NCI-H2171 treated with DMSO at 0.1 percent for 48 hours (cell line): ENCODE data around the gene BLOC1S6.
A peak's percentile ranks its signal among the peaks of the same experiment; 100 is the strongest.

ENCODE experiments used
- DNase-seq: peaks from one replicate; lab custom pipeline; 2025; lab: John Stamatoyannopoulos, UW

BLOC1S6 gene

DNA sequence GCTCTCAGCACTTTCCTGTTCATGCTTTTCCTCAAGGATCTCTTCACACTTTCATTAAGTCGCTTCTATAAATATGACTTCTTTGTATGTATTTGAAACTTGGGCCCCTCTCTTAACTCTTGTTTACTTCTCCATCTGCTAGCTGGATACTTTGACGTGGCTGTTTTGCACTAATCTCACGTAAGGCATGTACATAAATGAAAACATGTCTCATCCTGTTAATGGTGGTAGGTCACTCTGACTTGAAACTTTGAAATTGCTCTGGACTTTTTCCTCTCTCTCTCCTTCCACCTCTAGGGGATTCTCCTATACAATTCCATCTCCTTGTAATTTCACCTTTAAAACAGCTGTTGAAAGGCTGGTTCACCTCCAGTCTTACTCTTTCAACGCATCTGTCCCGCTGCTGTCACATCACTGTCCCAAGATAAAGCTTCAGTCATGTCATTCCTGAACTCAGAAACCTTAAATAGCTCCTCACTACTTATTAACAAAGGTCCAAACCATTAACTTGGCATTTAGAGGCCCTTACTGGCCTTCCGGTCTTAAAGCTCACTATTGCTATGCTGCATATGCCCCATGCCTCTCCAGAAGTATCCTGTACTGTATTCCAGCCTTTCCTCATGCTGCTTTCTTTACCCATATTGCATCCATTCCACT lies 1.2 kb downstream of the BLOC1S6 start:
- no peak for DNase-seq

DNA sequence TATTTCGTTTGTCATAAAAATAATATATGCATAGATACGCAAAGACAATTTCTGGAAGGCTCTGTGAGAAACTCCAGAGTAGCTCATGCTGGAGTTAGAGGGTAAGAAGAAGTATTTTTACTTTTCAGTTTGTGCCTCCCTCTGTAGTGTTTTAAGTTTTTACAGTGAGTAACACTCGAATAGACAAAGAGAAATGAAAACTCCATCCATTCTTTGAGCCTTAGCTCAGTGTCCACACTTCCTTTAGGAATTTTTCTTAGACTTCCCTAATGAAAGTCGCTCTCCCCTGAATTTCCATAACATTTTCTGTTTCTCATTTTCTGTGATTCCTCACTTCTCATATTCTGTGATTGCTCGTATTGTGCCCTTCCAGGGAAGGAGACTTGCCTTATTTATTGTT lies 2.1 kb downstream of the BLOC1S6 start:
- DNase-seq, result no peak

DNA sequence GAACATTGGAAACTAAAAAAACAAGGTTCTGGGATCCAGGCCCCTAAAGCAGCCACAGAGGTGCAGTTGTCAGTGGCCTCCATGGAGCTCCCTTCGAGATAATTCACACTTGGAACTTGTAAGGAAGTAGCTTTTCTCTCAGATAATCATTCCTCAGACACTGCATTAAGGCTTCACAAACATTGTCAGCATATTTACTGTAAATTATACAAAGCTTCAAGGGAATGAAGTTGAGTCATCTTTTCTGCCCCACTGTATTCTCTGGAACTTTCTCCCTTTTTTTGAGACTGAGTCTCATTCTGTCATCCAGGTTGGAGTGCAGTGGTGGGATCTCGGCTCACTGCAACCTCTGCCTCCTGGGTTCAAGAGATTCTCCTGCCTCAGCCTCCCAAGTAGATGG lies 7.1 kb downstream of the BLOC1S6 start:
- no peak for DNase-seq

DNA sequence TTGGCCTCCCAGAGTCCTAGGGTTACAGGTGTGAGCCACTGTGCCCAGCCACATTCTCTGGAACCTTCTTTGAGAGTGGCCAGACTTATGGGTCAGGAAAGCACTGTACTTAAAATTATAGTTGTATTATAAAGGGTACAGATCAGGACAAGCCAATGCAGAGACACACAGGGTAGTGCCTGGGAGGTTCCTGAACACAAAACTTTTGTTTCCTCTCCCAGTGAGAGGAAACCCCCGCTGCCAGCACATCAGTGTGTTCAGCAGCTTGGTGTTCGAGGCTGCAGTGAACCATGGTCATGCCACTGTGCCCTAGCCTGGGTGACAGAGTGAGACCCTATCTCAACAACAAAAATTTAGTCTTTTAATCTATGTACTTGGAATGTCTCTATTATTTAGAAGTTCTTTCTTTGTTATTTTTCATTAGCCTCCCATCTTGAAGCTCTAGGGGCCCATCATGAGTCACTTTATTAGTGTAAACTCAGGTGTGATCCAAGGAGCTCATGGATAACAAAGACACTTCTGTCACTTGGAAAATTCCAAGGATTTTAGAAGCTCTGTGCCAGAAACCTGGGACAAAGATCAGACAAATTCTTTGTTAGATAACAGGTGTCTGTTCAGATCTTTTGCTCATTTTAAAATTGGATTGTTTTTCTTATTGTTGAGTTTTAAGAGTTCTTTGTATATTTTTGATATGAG lies 7.8 kb downstream of the BLOC1S6 start:
- DNase-seq, result no peak

DNA sequence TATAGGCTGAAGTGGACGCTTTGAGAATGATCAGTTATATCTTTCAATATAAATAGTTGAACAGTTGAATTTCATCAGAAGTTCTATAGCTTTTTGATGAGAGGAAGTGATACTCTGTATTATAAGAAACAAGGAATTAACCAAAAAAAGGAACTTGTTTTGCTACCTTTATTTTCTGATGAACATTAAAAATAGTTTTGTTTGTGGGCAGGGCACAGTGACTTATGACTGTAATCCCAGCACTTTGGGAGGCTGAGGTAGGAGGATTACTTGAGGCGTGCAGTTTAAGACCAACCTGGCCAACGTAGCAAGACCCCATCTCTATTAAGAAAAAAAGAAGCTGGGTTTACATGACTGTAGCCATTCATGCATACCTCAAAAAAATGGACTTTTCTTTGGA lies 16.7 kb downstream of the BLOC1S6 start:
- no peak for DNase-seq

DNA sequence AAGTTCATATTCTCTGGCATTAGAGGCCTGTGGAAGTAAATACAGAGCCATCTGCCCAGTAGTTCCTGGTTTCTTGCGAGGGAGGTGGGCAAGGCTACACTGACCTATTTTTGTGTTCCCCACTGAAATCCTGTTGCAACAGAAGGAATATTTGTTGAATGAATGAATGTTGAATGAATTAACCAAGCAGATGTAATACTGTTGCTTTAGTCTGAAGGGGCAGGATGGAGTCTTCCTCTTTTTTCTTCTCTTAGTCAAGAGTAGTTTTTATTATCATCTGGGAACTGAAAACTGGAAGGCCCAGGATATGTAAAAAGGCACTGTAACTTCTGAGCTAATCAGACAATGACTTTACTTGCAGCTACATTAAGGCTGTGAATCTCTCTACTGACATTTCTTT lies 17.1 kb downstream of the BLOC1S6 start:
- no peak for DNase-seq

DNA sequence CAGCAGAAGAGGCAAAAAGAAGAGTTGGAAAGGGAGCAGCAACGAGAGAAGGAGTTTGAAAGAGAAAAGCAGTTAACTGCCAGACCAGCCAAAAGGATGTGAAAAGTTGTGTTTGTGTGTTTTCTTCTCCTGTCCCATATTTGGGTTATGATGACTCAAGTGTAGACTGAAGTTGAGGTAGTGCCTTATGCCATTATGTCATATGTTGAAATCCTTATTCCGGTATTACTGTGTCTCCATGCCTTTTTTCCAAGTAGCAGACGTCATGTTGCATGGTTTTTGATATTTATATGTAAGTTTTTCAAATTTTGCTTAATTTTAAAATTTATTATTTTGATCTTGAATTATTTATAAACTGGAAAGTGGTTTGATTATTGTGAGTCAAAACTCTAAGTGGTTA lies 19.2 kb downstream of the BLOC1S6 start:
- no peak for DNase-seq

DNA sequence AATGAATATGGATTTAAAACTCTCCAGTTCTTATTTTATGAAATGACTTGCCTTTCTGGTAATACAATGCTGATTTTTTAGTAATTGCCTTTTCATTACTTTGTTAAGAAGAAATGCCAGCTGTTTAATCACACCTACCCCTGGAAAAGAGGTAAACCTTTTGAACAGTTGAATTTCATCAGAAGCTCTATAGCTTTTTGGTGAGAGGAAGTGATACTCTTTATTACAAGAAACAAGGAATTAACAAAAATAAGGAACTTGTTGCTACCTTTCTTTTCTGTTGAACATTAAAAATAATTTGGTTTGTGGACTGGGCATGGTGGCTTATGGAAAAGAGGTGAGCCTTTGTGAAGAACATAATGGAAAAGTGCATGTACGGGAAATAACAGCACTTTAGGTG lies 19.7 kb downstream of the BLOC1S6 start:
- DNase-seq, result no peak

DNA sequence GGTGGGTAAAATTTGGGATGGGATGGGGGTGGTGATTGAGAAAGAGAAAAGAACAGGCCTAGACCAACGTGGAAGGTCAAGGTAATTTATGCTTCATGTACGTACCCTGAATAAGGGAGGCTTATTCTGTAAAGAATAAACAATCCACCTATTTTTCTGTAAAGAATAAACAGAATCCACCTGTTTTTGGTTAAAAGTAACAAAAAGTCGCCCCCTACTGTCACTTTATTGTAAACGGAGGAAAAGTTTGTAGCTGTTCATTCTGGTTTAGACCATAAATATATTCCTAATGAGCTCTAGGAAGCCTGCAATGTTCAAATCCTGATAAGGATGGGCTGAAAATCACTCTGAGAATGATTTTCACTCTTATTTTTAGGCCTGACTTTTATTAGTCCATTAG lies 24.1 kb downstream of the BLOC1S6 start:
- DNase-seq, result no peak

DNA sequence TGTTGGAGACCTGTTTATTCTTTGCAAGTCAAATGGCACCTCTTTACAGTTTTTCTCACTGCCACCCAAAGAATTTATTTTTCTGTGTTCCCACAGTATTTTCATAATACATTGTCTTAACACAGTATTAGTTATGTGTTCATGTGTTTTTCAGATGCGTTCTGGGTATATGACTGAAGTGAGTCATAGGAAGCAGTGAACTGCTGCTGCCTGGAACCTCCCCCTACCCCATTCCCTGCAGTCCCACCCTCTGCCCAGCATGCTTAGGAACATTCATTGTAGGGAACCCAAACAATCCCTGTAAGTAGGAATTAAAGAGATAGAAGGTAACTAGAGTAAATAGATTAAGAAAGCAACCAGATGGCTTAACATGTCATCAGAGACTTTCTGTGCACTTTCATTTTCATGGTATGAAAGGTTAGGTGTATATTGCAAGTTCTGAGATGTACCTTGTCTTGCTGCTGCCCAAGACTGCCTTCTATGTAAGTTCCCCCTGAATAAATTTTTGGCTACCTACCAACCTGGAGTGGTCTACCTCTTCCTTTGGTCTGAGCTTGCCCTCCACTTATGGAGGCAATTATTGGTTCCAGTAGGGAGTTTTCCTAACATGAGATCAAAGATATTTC lies 25.7 kb downstream of the BLOC1S6 start:
- DNase-seq, result no peak

DNA sequence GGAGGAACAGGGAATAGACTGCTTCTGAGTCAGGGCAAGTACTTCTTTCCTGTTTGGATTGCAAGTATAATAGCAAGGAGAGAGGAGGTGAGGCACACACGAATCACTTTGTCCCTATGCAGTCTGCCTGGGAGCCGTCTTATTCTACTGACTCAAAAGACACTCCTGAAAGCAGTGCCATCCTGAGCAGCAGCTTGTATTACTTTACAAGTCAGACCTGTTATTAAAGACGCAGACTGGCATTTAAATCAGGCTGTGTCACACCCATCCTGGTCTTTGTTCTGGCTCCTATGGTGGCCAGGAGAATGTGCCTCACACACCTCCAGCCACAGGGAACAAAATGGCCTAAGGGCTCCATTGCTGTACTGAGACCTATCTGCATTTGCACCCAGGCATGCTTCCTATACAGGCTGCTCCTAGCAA lies 29.7 kb downstream of the BLOC1S6 start:
- no peak for DNase-seq

DNA sequence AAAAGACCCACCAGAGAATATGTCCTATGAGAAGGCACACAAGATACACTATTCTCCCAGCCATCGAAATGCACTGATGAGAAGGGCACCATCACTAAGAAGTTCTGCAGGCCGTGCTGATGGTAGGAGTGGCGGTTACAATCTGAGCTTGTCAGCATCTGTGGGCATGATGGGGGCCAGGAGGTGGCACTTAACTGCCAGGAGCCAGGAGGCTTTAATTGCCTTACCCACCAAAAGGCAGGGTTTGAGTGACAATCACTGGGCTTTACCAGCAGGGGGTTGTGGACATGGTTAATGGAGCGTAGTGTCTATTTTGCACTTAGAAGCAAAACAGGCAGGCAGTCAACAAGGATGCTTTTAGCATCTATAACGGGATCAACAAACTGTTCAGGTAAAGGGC lies 31.6 kb downstream of the BLOC1S6 start:
- DNase-seq, result peak; percentile 34

DNA sequence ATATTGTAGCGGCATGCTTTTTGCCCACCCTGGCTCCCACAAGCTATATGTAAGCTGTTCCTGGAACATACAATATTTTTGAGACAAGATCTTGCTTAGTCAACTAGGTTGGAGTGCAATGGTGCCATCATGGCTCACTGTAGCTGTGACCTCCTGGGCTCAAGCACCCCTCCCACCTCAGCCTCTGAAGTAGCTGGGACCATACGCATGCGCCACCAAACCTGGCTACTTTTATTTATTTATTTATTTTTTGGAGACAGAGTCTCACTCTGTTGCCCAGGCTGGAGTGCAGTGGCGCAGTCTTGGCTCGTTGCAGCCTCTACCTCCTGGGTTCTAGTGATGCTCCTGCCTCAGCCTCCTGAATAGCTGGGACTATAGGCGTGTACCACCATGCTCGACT lies 41.0 kb downstream of the BLOC1S6 start:
- DNase-seq, result no peak

DNA sequence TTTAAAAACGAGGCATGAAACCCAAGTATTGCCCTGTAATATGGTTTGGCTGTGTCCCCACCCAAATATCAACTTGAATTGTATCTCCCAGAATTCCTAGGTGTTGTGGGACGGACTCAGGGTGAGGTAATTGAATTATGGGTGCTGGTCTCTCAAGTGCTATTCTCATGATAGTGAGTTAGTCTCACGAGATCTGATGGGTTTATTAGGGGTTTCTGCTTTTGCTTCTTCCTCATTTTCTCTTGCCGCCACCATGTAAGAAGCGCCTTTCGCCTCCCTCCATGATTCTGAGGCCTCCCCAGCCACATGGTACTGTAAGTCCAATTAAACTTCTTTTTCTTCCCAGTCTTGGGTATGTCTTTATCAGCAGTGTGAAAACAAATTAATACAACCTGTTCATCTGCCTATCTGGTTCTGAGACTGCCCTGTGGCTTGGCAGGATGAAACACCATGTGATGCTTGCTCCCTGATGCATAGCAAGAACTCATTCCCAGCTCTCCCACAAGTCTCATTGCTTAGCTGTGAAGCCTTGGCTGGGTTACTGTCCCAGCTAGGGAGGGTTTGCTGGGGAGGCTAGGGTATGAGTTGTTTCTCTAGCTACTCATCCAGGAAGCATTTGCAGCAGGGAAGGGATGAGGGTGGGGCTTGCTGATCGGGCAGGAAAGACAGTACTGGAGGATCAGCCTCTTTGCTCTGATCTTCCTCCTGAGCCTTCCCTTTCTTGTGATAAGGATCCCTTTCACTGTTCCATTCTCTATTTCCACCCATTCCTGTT lies 43.9 kb downstream of the BLOC1S6 start:
- DNase-seq, result no peak

DNA sequence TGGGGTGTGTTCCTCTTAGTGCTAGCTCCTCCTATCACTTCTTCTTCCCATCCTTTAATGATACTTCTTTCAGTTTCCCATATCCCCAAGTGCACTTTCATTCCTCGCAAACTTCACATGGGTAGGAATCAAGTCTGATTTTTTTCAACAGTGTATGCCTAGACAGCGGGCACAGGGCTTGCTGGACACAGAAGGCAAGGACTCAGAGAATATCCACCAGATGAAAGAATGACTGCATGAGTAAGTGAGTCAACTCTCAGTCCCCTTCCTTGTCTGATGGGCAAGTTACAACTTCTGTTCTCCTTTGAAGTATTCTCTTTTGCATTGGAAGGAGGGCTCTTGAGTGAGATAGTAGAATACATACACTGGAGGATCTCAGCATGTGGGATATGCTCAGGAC lies 44.6 kb downstream of the BLOC1S6 start:
- no peak for DNase-seq

DNA sequence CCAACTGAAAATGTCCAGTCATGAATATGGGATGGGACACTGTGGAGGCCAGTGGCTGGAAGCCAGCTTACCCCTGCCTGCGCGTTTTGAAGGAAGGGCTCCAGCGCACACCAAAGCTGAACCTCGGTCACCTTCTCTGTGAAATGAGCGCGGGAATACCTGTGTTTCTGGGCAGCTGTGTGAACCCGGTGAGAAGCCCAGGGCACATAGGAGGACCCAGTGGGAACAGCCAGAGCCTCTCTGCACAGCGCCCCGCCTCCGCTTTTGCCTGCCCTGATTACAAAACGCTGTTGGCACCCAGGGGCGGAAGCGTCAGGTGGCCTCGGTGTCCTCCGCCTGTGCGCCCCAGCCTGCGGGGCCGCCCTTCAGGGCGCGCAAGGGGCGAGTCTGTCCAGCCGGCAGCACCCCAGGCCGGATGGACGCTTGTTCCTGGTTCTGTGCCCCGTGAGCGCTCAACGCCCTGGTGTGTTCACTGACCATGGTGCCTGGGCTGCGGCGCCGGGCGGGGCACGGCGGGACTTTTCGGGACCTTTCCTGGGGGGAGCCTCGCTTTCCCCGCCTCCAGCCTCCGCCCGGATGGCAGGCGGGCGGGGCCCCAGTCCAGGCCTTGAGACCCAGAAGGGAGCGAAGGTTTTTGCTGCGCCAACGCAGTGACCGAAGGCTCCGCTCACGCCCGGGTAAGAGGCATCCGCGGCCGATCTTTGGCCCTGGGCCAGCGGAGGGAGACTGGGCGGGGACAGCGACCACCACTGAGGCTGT lies 47.4 kb downstream of the BLOC1S6 start, which contains the start of gene SQOR:
SQOR (plus strand) TSS at position 598 of the 759 bp plus-strand sequence. CDS start 23,895 bp downstream, outside the sequence.
- no peak for DNase-seq

DNA sequence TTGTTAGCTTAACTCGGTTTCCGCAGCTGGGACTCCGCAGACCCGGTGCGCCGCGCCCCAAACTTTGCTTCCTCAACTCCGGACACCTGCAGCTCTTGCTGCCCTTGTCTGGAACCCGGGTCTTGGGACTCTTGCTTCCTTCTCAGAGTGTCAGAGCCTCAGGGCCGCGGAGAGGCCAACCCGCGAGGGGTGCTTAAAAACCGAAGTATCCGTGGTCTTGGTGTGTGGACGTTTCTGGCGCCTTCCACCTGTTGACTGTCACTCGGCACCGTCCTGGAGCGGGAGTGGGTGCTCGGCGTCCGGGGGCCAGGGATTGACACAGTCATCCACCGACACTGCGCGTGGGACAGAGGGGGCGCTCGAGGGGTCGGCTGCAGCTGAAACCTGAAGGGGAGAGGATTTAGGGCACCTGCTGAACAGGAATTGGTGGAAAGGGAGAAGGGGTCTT lies 48.0 kb downstream of the BLOC1S6 start:
- DNase-seq, result peak; percentile 23

DNA sequence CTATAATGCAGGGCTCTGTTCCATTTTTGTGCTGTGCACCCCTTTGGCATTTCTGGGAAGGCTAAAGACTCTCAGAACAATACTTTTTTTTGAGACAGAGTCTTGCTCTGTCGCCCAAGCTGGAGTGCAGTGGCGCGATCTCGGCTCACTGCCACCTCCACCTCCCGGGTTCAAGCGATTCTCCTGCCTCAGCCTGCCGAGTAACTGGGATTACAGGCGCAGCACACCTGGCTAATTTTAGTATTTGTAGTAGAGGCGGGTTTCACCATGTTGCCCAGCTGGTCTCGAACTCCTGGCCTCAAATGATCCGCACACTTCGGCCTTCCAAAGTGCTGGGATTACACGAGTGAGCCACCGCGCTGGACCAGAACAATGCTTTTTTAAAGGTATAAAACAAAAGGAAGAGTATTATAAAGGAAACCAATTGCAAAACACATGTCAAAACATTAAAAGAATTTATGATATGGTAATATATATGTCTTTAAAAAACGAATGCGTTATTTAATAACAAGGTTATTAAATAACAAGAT lies 48.6 kb downstream of the BLOC1S6 start:
- DNase-seq, result no peak

DNA sequence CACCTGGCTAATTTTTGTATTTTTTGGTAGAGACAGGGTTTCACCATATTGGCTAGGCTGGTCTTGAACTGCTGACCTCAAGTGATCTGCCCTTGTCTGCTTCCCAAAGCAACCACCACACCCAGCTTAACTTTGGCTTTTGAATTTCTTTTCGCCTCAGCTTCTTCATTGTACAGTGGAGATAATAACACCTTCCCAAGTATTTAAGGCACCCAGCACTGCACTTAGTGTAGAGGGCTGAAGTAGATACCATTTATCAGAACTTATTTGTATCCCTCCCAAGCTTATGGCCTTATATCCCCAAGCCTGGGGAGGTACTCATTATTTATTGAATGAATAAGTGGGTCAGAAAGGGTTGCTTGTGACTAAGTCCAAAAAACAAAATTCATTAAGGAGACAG lies 50.0 kb downstream of the BLOC1S6 start:
- DNase-seq, result no peak

DNA sequence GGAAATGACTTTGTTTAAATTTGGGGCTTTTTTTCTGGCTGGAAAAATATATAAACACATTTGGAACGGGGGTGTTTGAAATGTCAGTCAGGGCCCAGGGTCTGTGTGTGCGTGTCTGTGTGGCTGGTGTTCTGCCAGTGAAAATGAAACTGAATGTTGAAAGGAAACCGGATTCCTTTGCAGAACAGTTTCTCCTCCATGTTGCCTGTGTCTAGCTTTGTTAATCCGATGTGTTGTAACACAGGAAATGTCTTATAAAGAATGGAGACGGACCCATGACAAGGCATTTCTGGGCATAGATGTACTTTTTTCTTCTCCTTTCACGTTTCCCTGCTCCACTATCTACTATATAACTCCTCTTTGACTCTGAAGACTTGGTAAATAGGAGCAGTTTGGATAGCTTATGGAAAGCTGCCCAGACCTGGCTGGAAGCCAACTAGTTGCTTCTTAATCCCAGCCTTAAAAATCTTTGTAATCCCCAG lies 50.4 kb downstream of the BLOC1S6 start:
- peak; percentile 56 for DNase-seq

DNA sequence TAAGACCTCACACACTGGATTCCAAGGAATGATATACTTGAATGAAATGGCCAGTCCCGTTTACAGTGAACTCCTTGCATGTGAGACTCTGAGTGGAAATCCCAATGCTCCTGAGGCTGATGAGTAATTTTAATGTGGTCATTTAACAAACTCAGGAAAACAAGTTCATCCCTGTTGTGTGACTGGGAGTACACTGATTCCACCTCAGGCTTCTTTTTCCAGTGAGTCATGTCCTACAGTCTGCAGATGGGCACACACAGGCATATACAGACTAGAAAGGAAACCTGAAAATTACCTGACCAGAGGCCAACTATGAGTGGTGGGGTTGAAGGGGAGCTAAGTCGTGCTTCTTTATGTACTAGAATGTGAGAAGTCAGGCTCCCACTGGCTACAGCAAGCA lies 53.4 kb downstream of the BLOC1S6 start:
- no peak for DNase-seq
